GM18505 (cell line): Measurements from ENCODE around the gene BICRA.
A peak's percentile ranks its signal among the peaks of the same experiment; 100 is the strongest.
"Not testable (repeated sequence)": the region's sequence is repeated elsewhere in the genome, so short reads cannot be mapped to it uniquely, and the experiment has no call there.

Experiments used
- ATAC-seq: cut with Tn5 transposase; IDR thresholded peaks from one replicate; pipeline ENCODE4 v1.9.1; 2021; ENCODE audit not compliant: unreplicated experiment
- POLR2A ChIP-seq: IDR thresholded peaks from 4 replicates; pipeline ENCODE4 v1.6.1; 2011; ENCODE audit warnings: borderline replicate concordance; ENCODE audit not compliant: insufficient read depth, insufficient read length; ENCODE audit errors: extremely low read depth

The BICRA gene

DNA sequence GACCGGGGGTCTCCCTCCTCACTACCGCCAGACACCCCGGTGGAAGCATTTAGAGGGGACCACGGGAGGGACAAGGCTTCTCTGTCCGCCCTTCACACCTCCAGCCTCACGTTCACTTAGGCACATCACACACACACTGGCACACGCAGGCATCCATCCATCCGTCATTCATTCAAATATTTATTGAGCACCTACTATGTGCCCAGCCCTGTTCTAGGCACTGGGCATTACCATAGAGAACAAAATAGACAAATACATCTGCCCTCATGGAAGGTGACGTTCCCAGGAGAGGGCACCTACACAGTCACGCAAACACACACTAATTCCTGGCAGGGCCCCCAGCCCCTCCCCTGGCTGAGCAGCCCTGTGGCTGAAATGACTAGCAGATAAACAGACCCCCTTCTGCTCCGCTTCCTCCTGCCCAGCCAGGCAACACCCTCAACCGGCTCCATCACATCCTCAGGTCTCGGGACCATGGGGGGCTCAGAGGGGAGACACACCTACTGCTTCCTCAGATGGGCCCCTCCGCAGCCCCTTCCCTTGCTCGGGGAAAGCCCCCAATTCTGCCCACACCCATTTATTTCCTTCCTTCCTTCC lies 132.7 kb downstream of the BICRA start:
- TF ChIP-seq POLR2A = no peak
- ATAC-seq = no peak

DNA sequence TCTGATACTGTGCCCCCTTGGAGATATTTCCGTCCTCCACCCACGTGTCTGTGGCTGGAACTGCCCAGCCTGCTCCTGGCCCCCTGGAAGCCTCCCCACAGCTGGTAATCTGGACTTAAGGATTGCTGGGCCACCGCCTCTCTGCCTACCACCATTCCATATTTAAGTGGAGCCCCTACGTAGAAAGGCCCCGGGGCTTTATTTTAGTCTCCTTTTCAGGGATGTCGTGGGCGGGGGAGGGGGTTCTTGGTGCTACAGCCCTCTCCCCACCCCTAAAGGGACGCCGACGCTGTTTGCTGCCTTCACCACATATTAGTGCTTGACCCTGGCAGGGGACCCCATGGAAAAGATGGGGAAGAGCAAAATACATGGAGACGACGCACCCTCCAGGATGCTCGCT lies 133.7 kb downstream of the BICRA start:
- ATAC-seq = no peak
- no peak for TF ChIP-seq POLR2A

DNA sequence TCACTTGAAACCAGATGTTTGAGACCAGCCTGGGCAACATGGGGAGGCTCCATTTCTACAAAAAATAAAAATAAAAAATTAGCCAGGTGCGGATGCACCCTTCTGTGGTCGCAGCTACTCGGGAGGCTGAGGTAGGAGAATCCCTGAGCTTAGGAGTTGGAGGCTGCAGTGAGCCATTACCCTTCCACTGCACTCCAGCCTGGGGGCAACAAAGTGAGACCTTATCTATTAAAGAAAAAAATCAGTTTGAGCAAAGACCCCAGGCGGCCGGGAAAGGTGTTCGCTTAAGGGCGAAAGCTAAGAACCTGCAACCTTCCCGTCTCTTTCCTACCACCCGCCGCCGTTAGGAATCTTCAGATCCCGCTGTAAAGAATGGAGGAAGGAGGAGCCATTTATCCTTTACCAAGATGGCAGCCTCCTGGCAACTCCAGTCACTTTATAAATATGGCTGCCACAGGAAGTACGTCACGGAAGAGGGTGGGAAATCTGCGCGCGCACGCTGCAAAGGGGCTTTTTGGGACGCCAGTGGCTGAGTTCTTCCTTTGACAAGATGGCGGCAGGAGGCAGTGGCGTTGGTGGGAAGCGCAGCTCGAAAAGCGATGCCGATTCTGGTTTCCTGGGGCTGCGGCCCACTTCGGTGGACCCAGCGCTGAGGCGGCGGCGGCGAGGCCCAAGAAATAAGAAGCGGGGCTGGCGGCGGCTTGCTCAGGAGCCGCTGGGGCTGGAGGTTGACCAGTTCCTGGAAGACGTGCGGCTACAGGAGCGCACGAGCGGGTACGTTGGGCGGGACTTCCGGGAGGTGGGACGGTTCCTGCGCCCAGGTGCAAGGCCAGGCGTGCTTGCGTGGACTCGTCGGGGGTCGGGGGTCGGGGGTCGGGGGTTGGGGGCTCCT lies 136.3 kb downstream of the BICRA start, which contains the start of gene NOP53:
TSS of gene NOP53 (plus strand) at position 537 of the 892 bp plus-strand sequence. CDS start at position 551, 14 bp downstream.
- peak; percentile 97 for TF ChIP-seq POLR2A
- ATAC-seq = peak; percentile 58

DNA sequence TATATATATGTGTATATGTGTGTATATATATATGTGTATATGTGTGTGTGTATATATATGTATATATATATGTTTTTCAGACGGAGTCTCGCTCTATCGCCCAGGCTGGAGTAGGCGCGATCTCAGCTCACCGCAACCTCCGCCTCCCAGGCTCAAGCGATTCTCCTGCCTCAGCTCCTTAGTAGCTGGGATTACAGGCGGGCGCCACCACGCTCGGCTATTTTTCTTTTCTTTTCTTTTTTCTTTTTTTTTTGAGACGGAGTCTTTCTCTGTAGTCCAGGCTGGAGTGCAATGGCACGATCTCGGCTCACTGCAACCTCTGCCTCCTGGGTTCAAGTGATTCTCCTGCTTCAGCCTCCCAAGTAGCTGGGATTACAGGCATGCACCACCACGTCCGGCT lies 137.2 kb downstream of the BICRA start:
- not testable (repeated sequence) for ATAC-seq

DNA sequence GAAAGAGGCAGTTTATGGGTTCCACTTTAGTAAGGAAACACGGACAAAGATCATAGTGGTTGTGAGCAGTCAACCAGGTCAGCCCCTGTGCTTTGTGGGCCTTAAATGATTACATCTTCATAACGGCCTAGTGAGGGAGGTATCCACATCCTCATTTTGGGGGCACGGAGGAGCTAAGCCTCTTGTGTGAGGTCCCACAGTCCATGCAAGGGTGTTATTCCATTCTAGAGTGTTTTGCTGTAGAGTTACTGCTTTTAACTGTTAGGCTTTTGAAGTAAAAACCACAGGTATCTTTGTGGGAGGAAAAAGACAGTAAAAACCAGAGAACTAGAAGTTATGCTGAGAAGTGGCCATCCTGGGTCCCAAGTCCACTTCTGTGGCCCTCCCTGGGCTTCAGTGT lies 140.4 kb downstream of the BICRA start:
- ATAC-seq = no peak

DNA sequence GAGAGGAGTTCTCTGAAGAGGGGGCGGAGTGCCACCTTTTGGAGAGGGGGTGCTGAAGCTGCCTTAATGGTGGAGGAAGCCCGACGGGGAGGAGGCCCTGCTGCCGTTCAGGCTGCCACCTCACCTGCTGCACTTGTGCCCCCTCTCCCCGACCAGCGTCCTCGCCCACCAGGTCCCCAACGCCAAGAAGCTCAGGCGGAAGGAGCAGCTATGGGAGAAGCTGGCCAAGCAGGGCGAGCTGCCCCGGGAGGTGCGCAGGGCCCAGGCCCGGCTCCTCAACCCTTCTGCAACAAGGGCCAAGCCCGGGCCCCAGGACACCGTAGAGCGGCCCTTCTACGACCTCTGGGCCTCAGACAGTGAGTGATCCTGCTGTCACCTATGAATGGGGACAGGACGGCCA lies 141.8 kb downstream of the BICRA start:
- ATAC-seq = no peak

More for the DNA sequence above, 140.4 kb downstream of the BICRA start:
- no peak for TF ChIP-seq POLR2A

DNA sequence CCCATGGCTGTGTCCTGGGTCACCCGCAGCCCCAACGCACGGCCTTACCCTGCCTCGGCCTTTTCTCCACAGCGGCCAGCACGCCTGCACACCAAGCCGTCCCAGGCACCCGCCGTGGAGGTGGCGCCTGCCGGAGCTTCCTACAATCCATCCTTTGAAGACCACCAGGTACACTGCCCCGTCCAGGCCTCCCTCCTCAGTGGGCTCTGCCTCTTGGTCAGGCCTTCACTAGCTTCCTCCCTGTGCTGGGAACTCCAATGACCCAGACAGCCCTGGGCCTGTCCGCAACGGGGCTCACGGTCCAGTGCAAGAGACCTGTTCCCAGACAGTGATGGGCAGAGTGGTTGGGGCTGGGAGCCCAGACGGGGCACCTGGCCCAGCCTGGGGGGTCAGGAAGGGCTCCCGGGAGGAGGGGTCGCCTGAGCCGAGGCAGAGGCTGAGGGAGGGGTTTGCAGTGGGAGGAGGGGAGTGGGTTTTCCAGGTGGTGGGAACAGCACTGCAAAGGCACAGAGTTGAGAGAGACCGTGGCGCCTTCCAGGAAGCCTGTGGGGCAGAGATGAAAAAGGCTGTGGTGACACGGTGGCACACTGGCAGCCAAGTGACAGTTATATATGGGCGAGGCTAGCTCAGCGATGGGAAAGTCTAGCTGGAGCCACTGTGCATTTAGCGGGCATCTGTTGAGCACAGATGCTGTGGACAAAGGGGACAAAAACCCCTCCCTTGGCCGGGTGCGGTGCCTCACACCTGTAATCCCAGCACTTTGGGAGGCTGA lies 143.7 kb downstream of the BICRA start:
- no peak for TF ChIP-seq POLR2A
- no peak for ATAC-seq

More for the DNA sequence above, 141.8 kb downstream of the BICRA start:
- no peak for TF ChIP-seq POLR2A
